Common myeloid progenitor, CD34-positive (primary cell): ENCODE results near the gene ELL3.
"Not testable (repeated sequence)": the region's sequence is repeated elsewhere in the genome, so short reads cannot be mapped to it uniquely, and the experiment has no call there.

Experiments used
- CTCF ChIA-PET: fragments of 350-600 bp; sonication (Branson Sonifier 250); formaldehyde crosslinking; loops from one replicate; lab custom pipeline; 2021; ENCODE audit warnings: antibody characterized with exemption; lab: Charles Lee
- POLR2A ChIA-PET: fragments of 350-600 bp; sonication (Branson Sonifier 250); formaldehyde crosslinking; loops from one replicate; lab custom pipeline; 2021; ENCODE audit warnings: antibody characterized with exemption; lab: Charles Lee
- DNase-seq, 3 donors: peaks; one replicate each; pipeline versions ENCODE4 v3.0.0 to v3.0.0-alpha.2; 2013
- H3K27ac ChIP-seq, 2 experiments: 1 replicate in 1 of 2; 2 replicates in 1 of 2; pipeline ENCODE4 v1.7.0; 2013; ENCODE audit warnings: inconsistent platforms in 2 of 2, low read length in 2 of 2, mild to moderate bottlenecking in 2 of 2, low read depth in 1 of 2, moderate library complexity in 1 of 2; ENCODE audit not compliant: severe bottlenecking in 2 of 2, insufficient read depth in 1 of 2, poor library complexity in 1 of 2
- H3K27me3 ChIP-seq, 5 experiments: replicated peaks in 2 of 5; 1 replicate in 3 of 5; 2 replicates in 2 of 5; pipeline versions ENCODE4 v1.6.1 to v1.7.0; 2013; ENCODE audit warnings: low read length in 4 of 5, mild to moderate bottlenecking in 2 of 5, moderate library complexity in 2 of 5, inconsistent platforms in 1 of 5; ENCODE audit not compliant: insufficient read depth in 5 of 5, control insufficient read depth in 4 of 5
- H3K36me3 ChIP-seq, 4 experiments: 1 replicate in 2 of 4; 2 replicates in 2 of 4; pipeline versions ENCODE4 v1.6.1 to v1.7.0; 2013; ENCODE audit warnings: low read length in 3 of 4, control low read depth in 1 of 4, mild to moderate bottlenecking in 1 of 4; ENCODE audit not compliant: control insufficient read depth in 4 of 4, insufficient read depth in 4 of 4
- H3K4me1 ChIP-seq, 4 experiments: 1 replicate in 3 of 4; 2 replicates in 1 of 4; pipeline versions ENCODE4 v1.6.1 to v1.7.1; 2013; ENCODE audit warnings: low read length in 3 of 4, mild to moderate bottlenecking in 3 of 4, control low read depth in 1 of 4, inconsistent platforms in 1 of 4, moderate library complexity in 1 of 4; ENCODE audit not compliant: control insufficient read depth in 4 of 4, insufficient read depth in 4 of 4; ENCODE audit errors: control extremely low read depth in 1 of 4
- H3K4me3 ChIP-seq, 7 experiments: 1 replicate in 4 of 7; 2 replicates in 3 of 7; pipeline versions ENCODE4 v1.5.1 to v1.7.0; 2013; ENCODE audit warnings: mild to moderate bottlenecking in 7 of 7, low read length in 6 of 7, moderate library complexity in 6 of 7, inconsistent platforms in 2 of 7, low read depth in 2 of 7, control low read depth in 1 of 7; ENCODE audit not compliant: insufficient read depth in 4 of 7, control insufficient read depth in 1 of 7; ENCODE audit errors: extremely low read depth in 1 of 7
- H3K9me3 ChIP-seq, 5 experiments: 1 replicate in 4 of 5; 2 replicates in 1 of 5; pipeline versions ENCODE4 v1.6.1 to v1.7.1; 2013; ENCODE audit warnings: low read length in 4 of 5, mild to moderate bottlenecking in 2 of 5, inconsistent platforms in 1 of 5, low read depth in 1 of 5, moderate library complexity in 1 of 5; ENCODE audit not compliant: control insufficient read depth in 4 of 5, insufficient read depth in 2 of 5; ENCODE audit errors: control extremely low read depth in 1 of 5
- WGBS: methylation state at CpG from one replicate; pipeline ENCODE4 v1.1.5; 2013; ENCODE audit not compliant: insufficient coverage; 5-methylcytosine and 5-hydroxymethylcytosine counted together

ELL3 gene

DNA sequence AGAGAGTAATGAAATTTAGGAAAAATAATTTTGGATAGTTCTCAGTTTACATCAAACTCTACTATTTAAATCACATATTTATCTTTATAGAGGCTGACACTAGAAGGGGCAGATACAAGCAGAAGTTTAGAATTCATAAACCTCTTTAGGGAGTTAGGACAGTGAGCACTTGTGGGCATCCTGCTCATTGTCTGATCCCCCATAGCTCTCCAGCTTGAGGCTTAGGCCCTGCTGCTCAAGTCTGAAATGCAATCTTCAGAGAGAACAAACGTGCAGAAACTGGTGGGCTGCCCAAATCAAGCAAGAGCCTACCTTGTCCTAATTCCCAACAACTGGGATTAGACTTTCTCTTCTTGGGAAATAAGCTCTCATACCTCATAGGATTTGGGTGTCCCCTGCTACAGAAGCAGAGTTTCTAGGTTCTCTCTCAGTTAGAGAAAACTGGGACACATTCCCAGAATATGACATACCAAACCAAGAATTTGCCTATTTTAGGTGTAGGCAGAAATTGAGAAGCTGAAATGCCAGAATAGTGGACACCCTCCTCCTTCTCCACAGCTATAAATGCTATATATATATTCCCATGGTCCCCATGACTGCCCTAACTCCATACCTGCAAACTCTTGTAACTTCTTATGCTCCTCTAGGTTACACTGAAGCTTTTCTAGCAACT lies 48.6 kb downstream of the ELL3 start:
- H3K27me3 ChIP-seq, DNase-seq, H3K9me3 ChIP-seq, H3K27ac ChIP-seq, POLR2A ChIA-PET, H3K4me3 ChIP-seq, CTCF ChIA-PET, H3K4me1 ChIP-seq, H3K36me3 ChIP-seq: not testable (repeated sequence)
- WGBS = no CpG with 5 or more reads among the region's 1 CpG

- H3K9me3 ChIP-seq, H3K27ac ChIP-seq, POLR2A ChIA-PET, H3K4me3 ChIP-seq, H3K4me1 ChIP-seq, H3K36me3 ChIP-seq, H3K27me3 ChIP-seq, DNase-seq: not testable (repeated sequence)
- WGBS = 100% methylated on average over 1 of the region's 1 CpG
- CTCF ChIA-PET = interaction anchor here (0.7 kb wide), 1 partner anchor 290 kb away, joined by 4 read pairs; no protein-coding TSS in a partner anchor
Observed at GRCh38 chr15:43726306-43726705, 50.5 kb downstream of the ELL3 start.

DNA sequence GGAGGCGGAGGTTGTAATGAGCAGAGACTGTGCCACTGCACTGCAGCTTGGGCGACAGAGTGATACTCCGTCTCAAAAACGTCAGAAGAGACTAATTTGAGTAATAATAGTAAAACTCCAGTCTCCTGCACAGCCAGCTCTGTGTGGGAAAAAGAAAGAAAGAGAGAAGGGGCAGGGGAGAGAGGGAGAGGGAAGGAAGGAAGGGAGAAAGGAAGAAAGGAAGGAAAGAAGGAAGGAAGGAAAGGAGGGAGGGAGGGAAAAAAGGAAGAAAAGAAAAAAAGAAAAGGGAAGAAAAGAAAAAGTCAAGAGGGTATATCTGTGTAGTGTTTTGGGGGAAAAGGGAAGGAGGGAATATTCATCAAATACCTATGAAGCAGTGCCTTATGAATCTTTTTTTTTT lies 53.6 kb downstream of the ELL3 start:
- ChIA-PET CTCF (no interaction called here), POLR2A (no interaction called here)
- 83% methylated on average over 4 of the region's 4 CpGs for WGBS
- DNase-seq = no peak
- no peaks in the 10 kb centered on the region for H3K27me3 ChIP-seq
- no peaks in the 10 kb centered on the region for H3K9me3 ChIP-seq
- H3K4me1 ChIP-seq = no peaks in the 10 kb centered on the region
- H3K27ac ChIP-seq = no peak overlapping the region
- H3K4me3 ChIP-seq = no peak overlapping the region
- no peaks in the 10 kb centered on the region for H3K36me3 ChIP-seq
